Fibroblast of skin of right biceps (primary cell): ENCODE results near the gene ASAH2B.
"Not testable (repeated sequence)": the region's sequence is repeated elsewhere in the genome, so short reads cannot be mapped to it uniquely, and the experiment has no call there.

ENCODE experiments used
- DNase-seq: peaks from one replicate; pipeline ENCODE4 v3.0.0-alpha.2; 2013

ASAH2B gene

GRCh38 chr10:50739618-50740292, at the start of gene ASAH2B:
ASAH2B (plus strand) TSS chr10:50739936; CDS start chr10:50745131, 5,195 bp downstream.
- peak; percentile 89 for DNase-seq

- DNase-seq = not testable (repeated sequence)
Observed at GRCh38 chr10:50697819-50698218, 41.9 kb upstream of the ASAH2B start.

GRCh38 chr10:50701947-50702346, 37.8 kb upstream of the ASAH2B start:
- DNase-seq = not testable (repeated sequence)

GRCh38 chr10:50702997-50703396, 36.7 kb upstream of the ASAH2B start:
- DNase-seq = not testable (repeated sequence)

- peak; percentile 35 for DNase-seq
Observed at GRCh38 chr10:50704436-50705079, 35.2 kb upstream of the ASAH2B start.

- DNase-seq = not testable (repeated sequence)
Observed at GRCh38 chr10:50706006-50706405, 33.7 kb upstream of the ASAH2B start.

- DNase-seq = not testable (repeated sequence)
Observed at GRCh38 chr10:50710241-50710640, 29.5 kb upstream of the ASAH2B start.

- DNase-seq = not testable (repeated sequence)
Observed at GRCh38 chr10:50723812-50724211, 15.9 kb upstream of the ASAH2B start.

GRCh38 chr10:50728112-50728511, 11.6 kb upstream of the ASAH2B start:
- not testable (repeated sequence) for DNase-seq

- not testable (repeated sequence) for DNase-seq
Observed at GRCh38 chr10:50738987-50739617, 634 bp upstream of the ASAH2B start.

- peak; percentile 73 for DNase-seq
Observed at GRCh38 chr10:50740293-50740648, 535 bp downstream of the ASAH2B start.

GRCh38 chr10:50742820-50743219, 3.1 kb downstream of the ASAH2B start:
- not testable (repeated sequence) for DNase-seq

GRCh38 chr10:50766774-50767513, 27.2 kb downstream of the ASAH2B start:
- DNase-seq = peak; percentile 85

- not testable (repeated sequence) for DNase-seq
Observed at GRCh38 chr10:50772042-50772441, 32.3 kb downstream of the ASAH2B start.

- DNase-seq = not testable (repeated sequence)
Observed at GRCh38 chr10:50774868-50775267, 35.1 kb downstream of the ASAH2B start.

- DNase-seq = peak; percentile 17
Observed at GRCh38 chr10:50780036-50780435, 40.3 kb downstream of the ASAH2B start.

- not testable (repeated sequence) for DNase-seq
Observed at GRCh38 chr10:50782017-50782416, 42.3 kb downstream of the ASAH2B start.

- not testable (repeated sequence) for DNase-seq
Observed at GRCh38 chr10:50787962-50788361, 48.2 kb downstream of the ASAH2B start.

GRCh38 chr10:50788951-50789945, 49.5 kb downstream of the ASAH2B start:
- DNase-seq = peak; percentile 42

GRCh38 chr10:50794490-50794889, 54.8 kb downstream of the ASAH2B start:
- DNase-seq = no peak

GRCh38 chr10:50796693-50797092, 57.0 kb downstream of the ASAH2B start:
- DNase-seq = no peak

- no peak for DNase-seq
Observed at GRCh38 chr10:50798297-50798696, 58.6 kb downstream of the ASAH2B start.
